Cortex of kidney (tissue), 1 donor: ENCODE data around the gene MAN1C1.
"Not testable (repeated sequence)": the region's sequence is repeated elsewhere in the genome, so short reads cannot be mapped to it uniquely, and the experiment has no call there.

Experiments
- DNase-seq: peaks from one replicate; lab custom pipeline; 2025; lab: John Stamatoyannopoulos, UW

Gene MAN1C1

GRCh38 chr1:25636141-25636540, 19.6 kb downstream of the MAN1C1 start:
- DNase-seq = not testable (repeated sequence)

- DNase-seq = no peak
Observed at GRCh38 chr1:25640646-25641328, 24.2 kb downstream of the MAN1C1 start.

GRCh38 chr1:25641329-25641725, 24.7 kb downstream of the MAN1C1 start:
- no peak for DNase-seq

- no peak for DNase-seq
Observed at GRCh38 chr1:25641931-25642573, 25.5 kb downstream of the MAN1C1 start.

GRCh38 chr1:25642574-25643108, 26.1 kb downstream of the MAN1C1 start:
- no peak for DNase-seq

DNA sequence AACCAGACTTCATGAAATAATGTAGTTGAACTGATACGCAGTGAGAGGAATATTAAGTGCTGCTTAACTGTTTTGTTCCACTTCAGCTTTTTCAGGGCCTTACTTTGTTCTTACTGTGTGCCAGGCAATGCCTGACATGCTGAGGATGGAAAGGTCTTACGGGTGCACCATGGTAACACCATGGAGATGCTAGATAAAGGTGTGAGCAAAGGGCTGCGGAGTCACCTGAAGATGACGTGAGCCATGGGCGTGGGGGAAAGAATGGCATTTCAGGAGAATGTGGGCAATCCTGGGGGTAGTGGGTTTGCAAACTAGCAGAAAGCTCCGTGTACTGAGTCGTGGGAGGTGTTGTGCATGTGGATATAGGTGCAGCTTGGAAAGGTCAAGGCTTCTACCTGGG, 27.3 kb downstream of the MAN1C1 start:
- no peak for DNase-seq

DNA sequence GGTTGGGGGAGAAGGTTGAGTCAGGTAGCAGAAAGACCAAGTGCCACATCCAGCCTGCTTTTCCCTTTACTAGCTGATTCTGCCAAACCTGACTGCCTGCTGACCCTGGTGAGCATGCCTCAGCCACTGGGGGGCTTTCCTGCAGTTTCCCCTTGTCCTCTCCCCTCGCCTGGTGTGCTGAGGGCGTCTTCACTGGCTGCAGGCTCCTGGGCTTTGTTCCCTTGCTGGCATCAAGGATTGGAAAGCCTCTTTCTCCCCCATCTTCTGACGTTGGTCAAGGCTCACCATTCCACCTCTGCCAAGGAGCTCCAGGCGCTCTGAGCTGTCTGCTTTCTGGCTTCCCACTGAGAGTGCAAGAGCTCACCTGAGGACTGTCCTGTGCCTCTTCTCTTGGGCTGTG, 28.4 kb downstream of the MAN1C1 start:
- DNase-seq = no peak

DNA sequence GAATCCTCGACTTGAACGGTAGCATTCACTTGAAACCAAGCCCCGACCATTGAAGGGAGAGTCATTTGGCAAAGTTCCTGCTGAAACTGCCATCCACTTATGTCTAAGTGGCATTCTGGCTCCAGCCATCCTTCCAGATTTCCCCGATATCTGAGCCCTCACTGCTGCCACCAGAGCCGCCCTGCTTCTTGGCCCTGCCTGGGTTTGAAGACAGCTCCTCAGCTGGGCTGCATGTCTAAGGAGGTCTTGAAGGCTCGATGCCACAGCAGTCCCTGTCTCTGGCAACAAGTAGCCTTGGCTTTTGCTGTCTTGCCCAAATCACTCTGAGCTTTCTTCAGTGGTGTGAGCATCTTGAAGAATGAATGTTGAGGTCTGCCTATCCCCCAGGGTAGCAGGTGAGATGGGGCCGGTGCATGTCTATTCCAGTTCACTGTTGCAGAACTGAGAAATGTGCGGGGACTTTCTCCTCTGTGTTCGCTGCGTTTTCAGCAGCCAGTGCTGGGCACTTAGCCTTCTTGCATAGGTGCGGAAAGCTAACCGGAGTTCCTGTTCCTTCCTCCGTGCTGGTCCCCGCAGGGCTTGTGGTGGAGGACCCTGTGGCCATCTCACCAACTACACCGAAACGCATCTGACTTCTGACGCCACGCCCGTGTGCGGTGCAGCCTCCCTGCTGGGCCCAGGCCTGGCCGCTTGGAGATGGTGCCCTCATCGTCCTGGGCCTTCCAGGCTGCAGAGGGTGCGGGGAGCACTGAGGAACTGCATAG, 29.2 kb downstream of the MAN1C1 start:
- DNase-seq = no peak

DNA sequence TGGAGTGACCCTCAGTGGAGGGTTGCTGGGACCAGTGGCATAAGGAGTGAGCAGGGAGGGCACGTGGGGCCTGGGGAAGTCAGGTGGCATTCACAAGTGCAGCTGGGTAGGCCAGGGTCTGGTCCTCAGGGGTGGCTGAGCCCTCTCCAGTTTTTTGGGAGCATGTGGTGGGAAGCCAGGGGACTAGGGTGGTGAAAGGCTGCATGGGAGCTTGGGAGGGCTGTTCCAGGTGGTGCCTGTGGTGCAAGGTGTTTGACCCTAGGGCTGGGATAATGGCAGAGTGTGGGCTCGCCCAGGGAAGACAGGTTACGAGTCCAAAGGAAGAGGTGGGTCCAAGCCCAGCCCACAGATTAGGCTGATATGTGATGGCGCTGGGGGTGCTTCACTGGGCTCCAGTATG, 30.5 kb downstream of the MAN1C1 start:
- DNase-seq = no peak

DNA sequence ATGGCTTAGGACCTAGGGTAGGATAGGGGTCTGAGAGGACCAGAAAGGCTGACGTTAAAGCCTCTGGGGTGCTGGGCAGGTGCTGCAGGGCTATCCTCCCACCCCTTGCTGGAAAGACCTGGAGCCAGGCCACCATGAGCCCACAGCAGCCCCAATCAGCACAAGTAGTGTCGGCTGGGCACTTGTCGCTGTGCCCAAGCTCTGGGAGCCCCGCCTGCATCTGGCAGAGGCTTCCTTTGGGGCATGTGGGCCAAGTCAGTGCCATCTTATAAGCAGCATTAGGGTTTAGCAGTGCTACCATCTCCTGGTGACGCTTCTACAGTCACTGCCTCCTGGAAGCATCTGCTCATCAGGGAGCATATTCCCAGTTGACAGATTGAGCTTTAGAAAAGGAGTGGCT, 31.3 kb downstream of the MAN1C1 start:
- DNase-seq = no peak

DNA sequence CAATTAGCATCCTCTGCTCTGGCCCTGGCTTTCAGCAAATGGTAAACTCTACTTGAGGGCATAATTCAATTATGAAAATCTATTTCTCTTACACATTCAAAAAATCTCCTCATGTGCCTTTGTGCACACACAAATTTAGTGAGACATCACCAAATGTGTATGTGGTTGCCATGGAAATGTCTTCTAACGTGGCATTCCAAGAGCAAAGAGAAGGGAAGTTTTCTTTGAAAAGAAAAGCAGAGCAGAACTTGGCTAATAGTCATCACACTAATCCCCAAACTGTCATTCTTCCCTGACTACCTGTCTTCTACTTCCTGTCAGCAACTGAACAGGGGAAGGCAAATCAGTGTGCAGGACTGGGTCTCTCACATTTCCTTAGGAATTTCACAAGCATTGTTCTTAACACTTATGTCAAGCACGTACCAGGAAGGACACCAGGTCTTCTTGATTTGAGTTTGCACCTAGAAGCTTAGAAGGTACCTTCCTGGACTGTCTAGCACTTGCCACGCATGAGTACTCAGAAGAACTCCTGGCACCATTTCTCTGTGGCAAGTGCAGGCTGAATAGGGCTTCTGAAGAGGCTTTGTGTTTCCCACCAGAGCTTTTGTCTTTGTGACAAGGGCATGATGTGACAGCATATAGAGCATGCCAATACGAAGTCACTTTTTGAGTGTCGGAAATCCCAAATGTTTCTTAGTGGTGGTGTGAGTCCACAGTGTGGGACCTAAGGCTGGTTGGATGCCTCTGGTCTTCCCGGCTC, 32.3 kb downstream of the MAN1C1 start:
- no peak for DNase-seq

DNA sequence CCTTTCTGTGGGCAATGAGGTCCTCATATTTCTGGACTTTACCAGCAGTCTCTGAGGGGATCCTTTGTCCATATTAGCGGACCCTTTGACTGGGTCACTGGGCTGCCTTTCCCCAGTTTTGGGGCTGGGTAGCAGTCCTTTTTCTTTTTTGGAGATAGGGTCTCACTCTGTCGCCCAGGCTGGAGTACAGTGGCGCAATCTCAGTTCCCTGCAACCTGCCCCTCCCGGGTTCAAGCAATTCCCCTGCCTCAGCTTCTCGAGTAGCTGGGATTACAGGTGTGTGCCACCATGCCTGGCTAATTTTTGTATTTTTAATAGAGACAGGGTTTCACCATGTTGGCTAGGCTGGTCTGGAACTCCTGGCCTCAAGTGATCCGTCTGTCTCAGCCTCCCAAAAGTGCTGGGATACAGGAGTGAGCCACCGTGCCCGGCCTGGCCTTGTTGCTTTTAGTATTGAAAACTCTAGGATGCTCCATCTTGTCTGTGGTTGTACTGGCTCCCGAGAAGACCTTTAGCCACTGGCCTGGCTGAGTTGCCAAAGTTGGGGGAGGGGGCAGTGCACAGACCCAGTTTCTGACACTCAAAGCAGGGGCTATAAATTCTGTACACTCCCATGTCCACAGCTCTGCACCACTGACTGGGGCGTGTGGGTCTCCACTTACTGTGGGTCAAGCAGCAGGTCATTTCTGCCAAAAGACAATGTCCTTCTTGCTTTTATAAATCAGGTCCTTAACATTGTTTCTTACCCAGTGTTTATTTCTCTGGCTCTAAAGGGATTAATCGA, 33.1 kb downstream of the MAN1C1 start:
- DNase-seq = no peak

DNA sequence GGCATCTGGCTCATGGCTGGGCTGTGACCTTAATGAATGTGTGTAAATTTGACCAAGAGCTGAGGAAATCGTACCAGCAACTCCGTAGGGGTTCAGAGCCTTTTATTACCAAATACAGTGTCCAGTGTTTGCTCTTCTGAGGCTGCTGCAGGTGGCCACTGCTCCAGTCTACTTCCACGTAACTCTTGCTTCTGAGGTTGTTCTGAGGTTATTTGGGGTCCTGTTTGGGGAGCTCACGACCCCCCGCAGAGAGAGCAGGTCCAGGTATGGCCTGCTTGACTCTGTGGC, 33.6 kb downstream of the MAN1C1 start:
- DNase-seq = no peak

GRCh38 chr1:25651036-25651640, 34.5 kb downstream of the MAN1C1 start:
- DNase-seq = no peak

GRCh38 chr1:25651824-25652741, 35.5 kb downstream of the MAN1C1 start:
- DNase-seq = no peak

GRCh38 chr1:25653558-25653957, 37.0 kb downstream of the MAN1C1 start:
- no peak for DNase-seq

GRCh38 chr1:25654109-25654660, 37.6 kb downstream of the MAN1C1 start:
- no peak for DNase-seq

- DNase-seq = no peak
Observed at GRCh38 chr1:25657121-25657882, 40.7 kb downstream of the MAN1C1 start.
